H9 (cell line): ENCODE data around the gene DNAH12. TPM values are rescaled to one million over a fixed set of nuclear protein-coding genes. Genes with fewer than 3 reads are reported as not detected.

ENCODE experiments used
- DNase-seq: peaks from one replicate; pipeline ENCODE4 v3.0.0-alpha.2; 2017
- H2AFZ ChIP-seq: one replicate; pipeline ENCODE4 v1.6.1; 2013; ENCODE audit warnings: mild to moderate bottlenecking, low read length, control low read depth, moderate library complexity
- H2AK5ac ChIP-seq: 2 replicates; pipeline ENCODE4 v1.6.1; 2013; ENCODE audit warnings: low read length, control low read depth, mixed read lengths; ENCODE audit not compliant: insufficient read length
- H2BK120ac ChIP-seq: one replicate; pipeline ENCODE4 v1.6.1; 2013; ENCODE audit warnings: low read depth, mild to moderate bottlenecking, low read length, control low read depth, inconsistent platforms; ENCODE audit not compliant: poor library complexity, severe bottlenecking
- H2BK12ac ChIP-seq: 2 replicates; pipeline ENCODE4 v1.6.1; 2013; ENCODE audit warnings: low read length, control low read depth, mixed read lengths, low read depth; ENCODE audit not compliant: insufficient read length
- H2BK15ac ChIP-seq: 2 replicates; pipeline ENCODE4 v1.6.1; 2013; ENCODE audit warnings: low read depth, low read length, control low read depth
- H2BK20ac ChIP-seq: one replicate; pipeline ENCODE4 v1.6.1; 2013; ENCODE audit warnings: low read depth, mild to moderate bottlenecking, low read length, control low read depth, inconsistent platforms; ENCODE audit not compliant: poor library complexity, severe bottlenecking
- H2BK5ac ChIP-seq: 2 replicates; pipeline ENCODE4 v1.6.1; 2013; ENCODE audit warnings: low read length, control low read depth, mixed read lengths; ENCODE audit not compliant: insufficient read length
- H3K14ac ChIP-seq: 2 replicates; pipeline ENCODE4 v1.6.1; 2013; ENCODE audit warnings: low read length, control low read depth; ENCODE audit not compliant: insufficient read depth
- H3K18ac ChIP-seq: 2 replicates; pipeline ENCODE4 v1.6.1; 2013; ENCODE audit warnings: low read depth, mild to moderate bottlenecking, mixed read lengths, low read length, control low read depth; ENCODE audit not compliant: insufficient read length
- H3K23ac ChIP-seq: 2 replicates; pipeline ENCODE4 v1.6.1; 2013; ENCODE audit warnings: low read length, control low read depth, mixed read lengths, low read depth; ENCODE audit not compliant: insufficient read length
- H3K23me2 ChIP-seq: 2 replicates; pipeline ENCODE4 v1.6.1; 2013; ENCODE audit warnings: low read depth, mild to moderate bottlenecking, mixed read lengths, low read length, control low read depth; ENCODE audit not compliant: insufficient read length, poor library complexity, severe bottlenecking
- H3K27ac ChIP-seq: 2 replicates; pipeline ENCODE4 v1.5.1; 2013; ENCODE audit warnings: low read length, control low read depth, mixed read lengths, low read depth; ENCODE audit not compliant: insufficient read length
- H3K27me3 ChIP-seq: 2 replicates; pipeline ENCODE4 v1.6.1; 2013; ENCODE audit warnings: low read length, control low read depth, inconsistent platforms; ENCODE audit not compliant: insufficient read depth
- H3K4ac ChIP-seq: 2 replicates; pipeline ENCODE4 v1.6.1; 2013; ENCODE audit warnings: low read depth, mild to moderate bottlenecking, control low read depth, inconsistent platforms, low read length, moderate library complexity
- H3K4me1 ChIP-seq: 2 replicates; pipeline ENCODE4 v1.6.1; 2013; ENCODE audit warnings: low read length, control low read depth, inconsistent platforms; ENCODE audit not compliant: insufficient read depth
- H3K4me2 ChIP-seq: 2 replicates; pipeline ENCODE4 v1.6.1; 2013; ENCODE audit warnings: low read length, control low read depth, mixed read lengths; ENCODE audit not compliant: insufficient read length, insufficient read depth
- H3K56ac ChIP-seq: 2 replicates; pipeline ENCODE4 v1.6.1; 2013; ENCODE audit warnings: low read depth, mild to moderate bottlenecking, mixed read lengths, low read length, control low read depth; ENCODE audit not compliant: insufficient read length
- H3K79me1 ChIP-seq: 2 replicates; pipeline ENCODE4 v1.6.1; 2013; ENCODE audit warnings: low read depth, mild to moderate bottlenecking, moderate library complexity, low read length, control low read depth, inconsistent platforms; ENCODE audit not compliant: insufficient read depth, poor library complexity, severe bottlenecking
- H3K79me2 ChIP-seq: 2 replicates; pipeline ENCODE4 v1.6.1; 2013; ENCODE audit warnings: low read length, control low read depth, inconsistent platforms; ENCODE audit not compliant: insufficient read depth
- H3K9ac ChIP-seq: 2 replicates; pipeline ENCODE4 v1.6.1; 2013; ENCODE audit warnings: low read length, control low read depth, mixed read lengths; ENCODE audit not compliant: insufficient read length; ENCODE audit errors: extremely low read depth
- H3K9me3 ChIP-seq: one replicate; pipeline ENCODE4 v1.6.1; 2013; ENCODE audit warnings: low read depth, low read length, inconsistent platforms; ENCODE audit not compliant: control insufficient read depth
- H3T11ph ChIP-seq: one replicate; pipeline ENCODE4 v1.6.1; 2013; ENCODE audit warnings: mild to moderate bottlenecking, low read length, control low read depth, inconsistent platforms
- H4K20me1 ChIP-seq: one replicate; pipeline ENCODE4 v1.6.1; 2013; ENCODE audit not compliant: control insufficient read depth, insufficient read length, insufficient read depth
- H4K5ac ChIP-seq: 2 replicates; pipeline ENCODE4 v1.6.1; 2013; ENCODE audit warnings: low read depth, mild to moderate bottlenecking, mixed read lengths, low read length, control low read depth; ENCODE audit not compliant: insufficient read length
- H4K8ac ChIP-seq: replicated peaks from 2 replicates; pipeline ENCODE4 v1.6.1; 2013; ENCODE audit warnings: low read length, control low read depth, mixed read lengths, low read depth; ENCODE audit not compliant: insufficient read length
- H4K91ac ChIP-seq: 2 replicates; pipeline ENCODE4 v1.6.1; 2013; ENCODE audit warnings: low read depth, mild to moderate bottlenecking, moderate library complexity, mixed read lengths, low read length, control low read depth; ENCODE audit not compliant: insufficient read length
- H3K27ac Mint-ChIP-seq, 3 experiments: 2 replicates in 2 of 3; 3 replicates in 1 of 3; pipeline ENCODE4 v1.8.0; 2020 to 2021; ENCODE audit warnings: mixed read lengths in 3 of 3, mild to moderate bottlenecking in 1 of 3, moderate library complexity in 1 of 3
- H3K27me3 Mint-ChIP-seq: 2 replicates; pipeline ENCODE4 v1.8.0; 2021; ENCODE audit warnings: low read depth, mild to moderate bottlenecking, moderate library complexity, mixed read lengths
- H3K36me3 Mint-ChIP-seq, 3 experiments: 2 replicates in 2 of 3; 3 replicates in 1 of 3; pipeline ENCODE4 v1.8.0; 2020 to 2021; ENCODE audit warnings: low read depth in 3 of 3, mixed read lengths in 3 of 3; ENCODE audit not compliant: insufficient read depth in 1 of 3
- H3K4me1 Mint-ChIP-seq, 2 experiments: 2 replicates each; pipeline ENCODE4 v1.8.0; 2020; ENCODE audit warnings: mixed read lengths in 2 of 2
- H3K4me3 Mint-ChIP-seq, 2 experiments: 2 replicates in 1 of 2; 3 replicates in 1 of 2; pipeline ENCODE4 v1.8.0; 2020 to 2021; ENCODE audit warnings: mild to moderate bottlenecking in 2 of 2, mixed read lengths in 2 of 2, moderate library complexity in 1 of 2
- H3K9me3 Mint-ChIP-seq, 2 experiments: 2 replicates in 1 of 2; 3 replicates in 1 of 2; pipeline ENCODE4 v1.8.0; 2020; ENCODE audit warnings: mild to moderate bottlenecking in 2 of 2, mixed read lengths in 2 of 2, moderate library complexity in 1 of 2
- WGBS: extraction: QIAGEN DNeasy Blood & Tissue Kit; methylation state at CpG from one replicate; pipeline ENCODE4 v1.1.7; 2013; ENCODE audit warnings: missing lambda C conversion rate, low lambda C conversion rate, mixed read lengths; ENCODE audit not compliant: insufficient read length; ENCODE audit errors: extremely low coverage; 5-methylcytosine and 5-hydroxymethylcytosine counted together
- total RNA-seq: library from RNA; stranded (reverse); gene quantifications from 2 replicates; pipeline ENCODE4 v1.2.1, GENCODE V29; 2021
- TF ChIP-seq, protein P1 (sequence below): fragments of 200-600 bp; sonication (generic); conservative IDR thresholded peaks from 3 replicates; pipeline ENCODE4 v1.8.0; 2021; ENCODE audit warnings: antibody characterized with exemption, mild to moderate bottlenecking

The DNAH12 gene
- total RNA-seq, 1 experiment from 2014 or later, result not detected

- H3K9ac ChIP-seq, result no peak overlapping the region
- no peak for DNase-seq
- H3K23me2 ChIP-seq, result no peaks in the 10 kb centered on the region
- no peak overlapping the region for H3K27ac ChIP-seq
- no peak overlapping the region for H4K8ac ChIP-seq
- TF ChIP-seq, protein P1, sequence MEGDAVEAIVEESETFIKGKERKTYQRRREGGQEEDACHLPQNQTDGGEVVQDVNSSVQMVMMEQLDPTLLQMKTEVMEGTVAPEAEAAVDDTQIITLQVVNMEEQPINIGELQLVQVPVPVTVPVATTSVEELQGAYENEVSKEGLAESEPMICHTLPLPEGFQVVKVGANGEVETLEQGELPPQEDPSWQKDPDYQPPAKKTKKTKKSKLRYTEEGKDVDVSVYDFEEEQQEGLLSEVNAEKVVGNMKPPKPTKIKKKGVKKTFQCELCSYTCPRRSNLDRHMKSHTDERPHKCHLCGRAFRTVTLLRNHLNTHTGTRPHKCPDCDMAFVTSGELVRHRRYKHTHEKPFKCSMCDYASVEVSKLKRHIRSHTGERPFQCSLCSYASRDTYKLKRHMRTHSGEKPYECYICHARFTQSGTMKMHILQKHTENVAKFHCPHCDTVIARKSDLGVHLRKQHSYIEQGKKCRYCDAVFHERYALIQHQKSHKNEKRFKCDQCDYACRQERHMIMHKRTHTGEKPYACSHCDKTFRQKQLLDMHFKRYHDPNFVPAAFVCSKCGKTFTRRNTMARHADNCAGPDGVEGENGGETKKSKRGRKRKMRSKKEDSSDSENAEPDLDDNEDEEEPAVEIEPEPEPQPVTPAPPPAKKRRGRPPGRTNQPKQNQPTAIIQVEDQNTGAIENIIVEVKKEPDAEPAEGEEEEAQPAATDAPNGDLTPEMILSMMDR, result no peak
- H2BK12ac ChIP-seq, result no peak overlapping the region
- H2BK120ac ChIP-seq, result no peak overlapping the region
- H3K4me1 Mint-ChIP-seq, result no peaks in the 10 kb centered on the region
- H2BK15ac ChIP-seq, result no peak overlapping the region
- no peaks in the 10 kb centered on the region for H3K79me2 ChIP-seq
- no peaks in the 10 kb centered on the region for H3K27me3 ChIP-seq
- H3K9me3 ChIP-seq, result no peaks in the 10 kb centered on the region
- H3K56ac ChIP-seq, result no peak overlapping the region
- H3K23ac ChIP-seq, result no peak overlapping the region
- no peak overlapping the region for H2BK5ac ChIP-seq
- no peaks in the 10 kb centered on the region; the same call in 1 of the 2 replicates for H3K27me3 Mint-ChIP-seq
- H4K91ac ChIP-seq, result no peak overlapping the region
- H4K5ac ChIP-seq, result no peak overlapping the region
- no peak overlapping the region for H3K18ac ChIP-seq
- H3K4ac ChIP-seq, result no peak overlapping the region
- H2AK5ac ChIP-seq, result no peak overlapping the region
- H3K4me3 Mint-ChIP-seq, result no peak overlapping the region
- WGBS, result no CpG with 5 or more reads among the region's 2 CpGs
- no peak overlapping the region for H2BK20ac ChIP-seq
- H3K36me3 Mint-ChIP-seq, result no peaks in the 10 kb centered on the region
- H3K9me3 Mint-ChIP-seq, result no peaks in the 10 kb centered on the region; a peak in 1 of 5 replicates
- no peaks in the 10 kb centered on the region for H3K79me1 ChIP-seq
- H3K4me2 ChIP-seq, result no peak overlapping the region
- H3K4me1 ChIP-seq, result no peaks in the 10 kb centered on the region
- no peak overlapping the region for H2AFZ ChIP-seq
- no peak overlapping the region for H3K27ac Mint-ChIP-seq
- no peak overlapping the region for H3T11ph ChIP-seq
- H3K14ac ChIP-seq, result no peak overlapping the region
- no peaks in the 10 kb centered on the region for H4K20me1 ChIP-seq
These were observed 134.7 kb downstream of the DNAH12 start for GRCh38 chr3:57409471-57409870.
